WTC11 (cell line): Measurements from ENCODE around the gene MPND.

ENCODE experiments used
- ATF1 ChIP-seq: sonication (generic); formaldehyde crosslinking; IDR thresholded peaks from 2 replicates; pipeline ENCODE4 v1.8.1; 2023; ENCODE audit warnings: mild to moderate bottlenecking, moderate library complexity, missing genetic modification reagents
- CBFB ChIP-seq: sonication (generic); formaldehyde crosslinking; IDR thresholded peaks from 2 replicates; pipeline ENCODE4 v1.8.1; 2022; ENCODE audit warnings: mild to moderate bottlenecking, low read depth, missing genetic modification reagents
- NFYB ChIP-seq: sonication (generic); formaldehyde crosslinking; conservative IDR thresholded peaks from 2 replicates; pipeline ENCODE4 v1.8.0; 2022; ENCODE audit warnings: low read depth, missing genetic modification reagents
- ZNF121 ChIP-seq: sonication (generic); formaldehyde crosslinking; IDR thresholded peaks from 2 replicates; pipeline ENCODE4 v1.8.0; 2023; ENCODE audit warnings: missing genetic modification reagents
- TF ChIP-seq, protein P1 (sequence below): sonication (generic); formaldehyde crosslinking; conservative IDR thresholded peaks from 2 replicates; pipeline ENCODE4 v1.8.1; 2022; ENCODE audit warnings: mild to moderate bottlenecking, missing genetic modification reagents
- TF ChIP-seq, protein P2 (sequence below): sonication (generic); formaldehyde crosslinking; IDR thresholded peaks from 2 replicates; pipeline ENCODE4 v1.8.1; 2022; ENCODE audit warnings: mild to moderate bottlenecking, missing genetic modification reagents, moderate library complexity, borderline replicate concordance
- TF ChIP-seq, protein P3 (sequence below): fragments of 200-600 bp; IDR thresholded peaks from 2 replicates; pipeline ENCODE4 v1.8.0; 2022; ENCODE audit warnings: antibody characterized with exemption
- TF ChIP-seq, protein P4 (sequence below): sonication (generic); formaldehyde crosslinking; IDR thresholded peaks from 2 replicates; pipeline ENCODE4 v1.8.1; 2022; ENCODE audit warnings: low read depth, missing genetic modification reagents, borderline replicate concordance

DNA sequence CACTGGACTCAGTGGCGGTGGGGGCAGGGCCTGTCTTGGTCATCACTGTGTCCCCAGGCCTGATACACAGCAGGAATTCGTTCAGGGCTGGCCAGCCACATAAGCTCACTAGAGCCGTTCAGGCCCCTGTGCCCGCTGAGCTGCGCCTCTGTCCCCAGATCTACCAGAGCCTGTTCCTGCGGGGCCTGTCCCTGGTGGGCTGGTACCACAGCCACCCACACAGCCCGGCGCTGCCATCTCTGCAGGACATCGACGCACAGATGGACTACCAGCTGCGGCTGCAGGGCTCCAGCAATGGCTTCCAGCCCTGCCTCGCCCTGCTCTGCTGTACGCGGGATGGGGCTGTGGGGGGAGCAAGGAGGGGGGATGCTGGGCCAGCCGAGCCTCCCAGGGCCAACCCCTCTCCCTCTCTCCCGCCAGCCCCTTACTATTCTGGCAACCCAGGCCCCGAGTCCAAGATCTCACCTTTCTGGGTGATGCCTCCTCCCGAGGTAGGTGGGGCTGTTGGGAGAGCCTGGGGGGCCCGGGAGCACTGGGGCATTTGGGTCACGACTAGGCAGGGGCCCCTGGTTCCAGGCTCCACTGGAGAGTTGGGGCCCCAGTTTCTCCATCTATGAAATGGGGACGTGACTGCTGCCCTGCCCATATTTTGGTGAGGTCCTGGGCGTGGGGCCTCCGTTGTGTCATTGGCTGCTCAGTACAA is 13.9 kb downstream of the MPND start:
- TF ChIP-seq, protein P1, sequence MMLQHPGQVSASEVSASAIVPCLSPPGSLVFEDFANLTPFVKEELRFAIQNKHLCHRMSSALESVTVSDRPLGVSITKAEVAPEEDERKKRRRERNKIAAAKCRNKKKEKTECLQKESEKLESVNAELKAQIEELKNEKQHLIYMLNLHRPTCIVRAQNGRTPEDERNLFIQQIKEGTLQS (CRISPR knock-in tag): no peak
- TF ChIP-seq, protein P2, sequence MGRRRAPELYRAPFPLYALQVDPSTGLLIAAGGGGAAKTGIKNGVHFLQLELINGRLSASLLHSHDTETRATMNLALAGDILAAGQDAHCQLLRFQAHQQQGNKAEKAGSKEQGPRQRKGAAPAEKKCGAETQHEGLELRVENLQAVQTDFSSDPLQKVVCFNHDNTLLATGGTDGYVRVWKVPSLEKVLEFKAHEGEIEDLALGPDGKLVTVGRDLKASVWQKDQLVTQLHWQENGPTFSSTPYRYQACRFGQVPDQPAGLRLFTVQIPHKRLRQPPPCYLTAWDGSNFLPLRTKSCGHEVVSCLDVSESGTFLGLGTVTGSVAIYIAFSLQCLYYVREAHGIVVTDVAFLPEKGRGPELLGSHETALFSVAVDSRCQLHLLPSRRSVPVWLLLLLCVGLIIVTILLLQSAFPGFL: no peak
- TF ChIP-seq, protein P3, sequence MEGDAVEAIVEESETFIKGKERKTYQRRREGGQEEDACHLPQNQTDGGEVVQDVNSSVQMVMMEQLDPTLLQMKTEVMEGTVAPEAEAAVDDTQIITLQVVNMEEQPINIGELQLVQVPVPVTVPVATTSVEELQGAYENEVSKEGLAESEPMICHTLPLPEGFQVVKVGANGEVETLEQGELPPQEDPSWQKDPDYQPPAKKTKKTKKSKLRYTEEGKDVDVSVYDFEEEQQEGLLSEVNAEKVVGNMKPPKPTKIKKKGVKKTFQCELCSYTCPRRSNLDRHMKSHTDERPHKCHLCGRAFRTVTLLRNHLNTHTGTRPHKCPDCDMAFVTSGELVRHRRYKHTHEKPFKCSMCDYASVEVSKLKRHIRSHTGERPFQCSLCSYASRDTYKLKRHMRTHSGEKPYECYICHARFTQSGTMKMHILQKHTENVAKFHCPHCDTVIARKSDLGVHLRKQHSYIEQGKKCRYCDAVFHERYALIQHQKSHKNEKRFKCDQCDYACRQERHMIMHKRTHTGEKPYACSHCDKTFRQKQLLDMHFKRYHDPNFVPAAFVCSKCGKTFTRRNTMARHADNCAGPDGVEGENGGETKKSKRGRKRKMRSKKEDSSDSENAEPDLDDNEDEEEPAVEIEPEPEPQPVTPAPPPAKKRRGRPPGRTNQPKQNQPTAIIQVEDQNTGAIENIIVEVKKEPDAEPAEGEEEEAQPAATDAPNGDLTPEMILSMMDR: no peak
- TF ChIP-seq ZNF121 (CRISPR knock-in tag) (no peak), ATF1 (CRISPR knock-in tag) (no peak), NFYB (no peak), CBFB (no peak)
- TF ChIP-seq, protein P4, sequence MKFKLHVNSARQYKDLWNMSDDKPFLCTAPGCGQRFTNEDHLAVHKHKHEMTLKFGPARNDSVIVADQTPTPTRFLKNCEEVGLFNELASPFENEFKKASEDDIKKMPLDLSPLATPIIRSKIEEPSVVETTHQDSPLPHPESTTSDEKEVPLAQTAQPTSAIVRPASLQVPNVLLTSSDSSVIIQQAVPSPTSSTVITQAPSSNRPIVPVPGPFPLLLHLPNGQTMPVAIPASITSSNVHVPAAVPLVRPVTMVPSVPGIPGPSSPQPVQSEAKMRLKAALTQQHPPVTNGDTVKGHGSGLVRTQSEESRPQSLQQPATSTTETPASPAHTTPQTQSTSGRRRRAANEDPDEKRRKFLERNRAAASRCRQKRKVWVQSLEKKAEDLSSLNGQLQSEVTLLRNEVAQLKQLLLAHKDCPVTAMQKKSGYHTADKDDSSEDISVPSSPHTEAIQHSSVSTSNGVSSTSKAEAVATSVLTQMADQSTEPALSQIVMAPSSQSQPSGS (CRISPR knock-in tag): no peak
